Ishikawa (cell line): ENCODE measurements around the gene BFAR.

Source experiments
- CEBPB ChIP-seq: IDR thresholded peaks from 2 replicates; pipeline ENCODE4 v1.6.1; 2012
- CREB1 ChIP-seq: IDR thresholded peaks from 2 replicates; pipeline ENCODE4 v1.6.1; 2012; ENCODE audit warnings: low read depth
- EGR1 ChIP-seq: IDR thresholded peaks from 2 replicates; pipeline ENCODE4 v1.6.1; 2012
- EP300 ChIP-seq: IDR thresholded peaks from 2 replicates; pipeline ENCODE4 v1.6.1; 2012; ENCODE audit warnings: borderline replicate concordance
- FOXM1 ChIP-seq: IDR thresholded peaks from 2 replicates; pipeline ENCODE4 v1.6.1; 2012; ENCODE audit warnings: low read depth, borderline replicate concordance
- MAX ChIP-seq: IDR thresholded peaks from 2 replicates; pipeline ENCODE4 v1.6.1; 2012
- NFIC ChIP-seq: IDR thresholded peaks from 2 replicates; pipeline ENCODE4 v1.6.1; 2012
- REST ChIP-seq: IDR thresholded peaks from 2 replicates; pipeline ENCODE4 v1.6.1; 2012; ENCODE audit warnings: low read depth, mild to moderate bottlenecking
- TAF1 ChIP-seq: IDR thresholded peaks from 2 replicates; pipeline ENCODE4 v1.6.1; 2012; ENCODE audit warnings: low read depth, mild to moderate bottlenecking
- TCF12 ChIP-seq: IDR thresholded peaks from 2 replicates; pipeline ENCODE4 v1.6.1; 2012; ENCODE audit warnings: low read depth
- TEAD4 ChIP-seq: IDR thresholded peaks from 2 replicates; pipeline ENCODE4 v1.6.1; 2012
- USF1 ChIP-seq: IDR thresholded peaks from 2 replicates; pipeline ENCODE4 v1.6.1; 2012
- YY1 ChIP-seq: IDR thresholded peaks from 2 replicates; pipeline ENCODE4 v1.6.1; 2012; ENCODE audit warnings: low read depth
- ZBTB7A ChIP-seq: IDR thresholded peaks from 2 replicates; pipeline ENCODE4 v1.6.1; 2012; ENCODE audit warnings: low read depth

The BFAR gene

GRCh38 chr16:14672403-14672971, 39.7 kb downstream of the BFAR start:
- TF ChIP-seq TEAD4, result no peak
- TF ChIP-seq YY1, result no peak
- no peak for TF ChIP-seq EGR1
- no peak for TF ChIP-seq NFIC
- no peak for TF ChIP-seq REST
- 0 out of 2 replicates have a peak, but pooled peaks have one; percentile 6 for TF ChIP-seq MAX
- peak; percentile 92 for TF ChIP-seq USF1

GRCh38 chr16:14676633-14677032, 43.9 kb downstream of the BFAR start:
- TF ChIP-seq TAF1, result no peak
- TF ChIP-seq USF1, result no peak
- TF ChIP-seq EGR1, result no peak

GRCh38 chr16:14677627-14678026, 44.9 kb downstream of the BFAR start:
- no peak for TF ChIP-seq NFIC
- TF ChIP-seq CREB1, result no peak
- TF ChIP-seq MAX, result no peak
- TF ChIP-seq ZBTB7A, result no peak
- no peak for TF ChIP-seq CEBPB
- no peak for TF ChIP-seq TEAD4
- TF ChIP-seq YY1, result no peak
- no peak for TF ChIP-seq FOXM1
- no peak for TF ChIP-seq TCF12
- TF ChIP-seq TAF1, result no peak
- TF ChIP-seq USF1, result no peak
- no peak for TF ChIP-seq REST
- TF ChIP-seq EP300, result no peak

GRCh38 chr16:14678748-14679497, 46.2 kb downstream of the BFAR start:
- TF ChIP-seq REST (no peak), USF1 (no peak), CEBPB (no peak), ZBTB7A (no peak)
